Common myeloid progenitor, CD34-positive (primary cell): Measurements from ENCODE around the gene RAD18.

Experiments
- CTCF ChIA-PET: fragments of 350-600 bp; sonication (Branson Sonifier 250); formaldehyde crosslinking; loops from one replicate; lab custom pipeline; 2021; ENCODE audit warnings: antibody characterized with exemption; lab: Charles Lee
- POLR2A ChIA-PET: fragments of 350-600 bp; sonication (Branson Sonifier 250); formaldehyde crosslinking; loops from one replicate; lab custom pipeline; 2021; ENCODE audit warnings: antibody characterized with exemption; lab: Charles Lee
- DNase-seq, 3 donors: peaks; one replicate each; pipeline versions ENCODE4 v3.0.0 to v3.0.0-alpha.2; 2013
- H3K27ac ChIP-seq, 2 experiments: 1 replicate in 1 of 2; 2 replicates in 1 of 2; pipeline ENCODE4 v1.7.0; 2013; ENCODE audit warnings: inconsistent platforms in 2 of 2, low read length in 2 of 2, mild to moderate bottlenecking in 2 of 2, low read depth in 1 of 2, moderate library complexity in 1 of 2; ENCODE audit not compliant: severe bottlenecking in 2 of 2, insufficient read depth in 1 of 2, poor library complexity in 1 of 2
- H3K27me3 ChIP-seq, 5 experiments: replicated peaks in 2 of 5; 1 replicate in 3 of 5; 2 replicates in 2 of 5; pipeline versions ENCODE4 v1.6.1 to v1.7.0; 2013; ENCODE audit warnings: low read length in 4 of 5, mild to moderate bottlenecking in 2 of 5, moderate library complexity in 2 of 5, inconsistent platforms in 1 of 5; ENCODE audit not compliant: insufficient read depth in 5 of 5, control insufficient read depth in 4 of 5
- H3K36me3 ChIP-seq, 4 experiments: 1 replicate in 2 of 4; 2 replicates in 2 of 4; pipeline versions ENCODE4 v1.6.1 to v1.7.0; 2013; ENCODE audit warnings: low read length in 3 of 4, control low read depth in 1 of 4, mild to moderate bottlenecking in 1 of 4; ENCODE audit not compliant: control insufficient read depth in 4 of 4, insufficient read depth in 4 of 4
- H3K4me1 ChIP-seq, 4 experiments: 1 replicate in 3 of 4; 2 replicates in 1 of 4; pipeline versions ENCODE4 v1.6.1 to v1.7.1; 2013; ENCODE audit warnings: low read length in 3 of 4, mild to moderate bottlenecking in 3 of 4, control low read depth in 1 of 4, inconsistent platforms in 1 of 4, moderate library complexity in 1 of 4; ENCODE audit not compliant: control insufficient read depth in 4 of 4, insufficient read depth in 4 of 4; ENCODE audit errors: control extremely low read depth in 1 of 4
- H3K4me3 ChIP-seq, 7 experiments: 1 replicate in 4 of 7; 2 replicates in 3 of 7; pipeline versions ENCODE4 v1.5.1 to v1.7.0; 2013; ENCODE audit warnings: mild to moderate bottlenecking in 7 of 7, low read length in 6 of 7, moderate library complexity in 6 of 7, inconsistent platforms in 2 of 7, low read depth in 2 of 7, control low read depth in 1 of 7; ENCODE audit not compliant: insufficient read depth in 4 of 7, control insufficient read depth in 1 of 7; ENCODE audit errors: extremely low read depth in 1 of 7
- H3K9me3 ChIP-seq, 5 experiments: 1 replicate in 4 of 5; 2 replicates in 1 of 5; pipeline versions ENCODE4 v1.6.1 to v1.7.1; 2013; ENCODE audit warnings: low read length in 4 of 5, mild to moderate bottlenecking in 2 of 5, inconsistent platforms in 1 of 5, low read depth in 1 of 5, moderate library complexity in 1 of 5; ENCODE audit not compliant: control insufficient read depth in 4 of 5, insufficient read depth in 2 of 5; ENCODE audit errors: control extremely low read depth in 1 of 5
- WGBS: methylation state at CpG from one replicate; pipeline ENCODE4 v1.1.5; 2013; ENCODE audit not compliant: insufficient coverage; 5-methylcytosine and 5-hydroxymethylcytosine counted together

RAD18 gene

GRCh38 chr3:8835385-8835784 is 127.9 kb downstream of the RAD18 start:
- ChIA-PET CTCF (no interaction called here), POLR2A (no interaction called here)
- DNase-seq: no peak
- Histone ChIP-seq H3K27me3 (no peaks in the 10 kb centered on the region), H3K36me3 (no peaks in the 10 kb centered on the region), H3K4me1 (no peaks in the 10 kb centered on the region), H3K4me3 (no peak overlapping the region), H3K9me3 (no peaks in the 10 kb centered on the region), H3K27ac (no peak overlapping the region)
- 78% methylated on average over 3 of the region's 4 CpGs for WGBS

DNA sequence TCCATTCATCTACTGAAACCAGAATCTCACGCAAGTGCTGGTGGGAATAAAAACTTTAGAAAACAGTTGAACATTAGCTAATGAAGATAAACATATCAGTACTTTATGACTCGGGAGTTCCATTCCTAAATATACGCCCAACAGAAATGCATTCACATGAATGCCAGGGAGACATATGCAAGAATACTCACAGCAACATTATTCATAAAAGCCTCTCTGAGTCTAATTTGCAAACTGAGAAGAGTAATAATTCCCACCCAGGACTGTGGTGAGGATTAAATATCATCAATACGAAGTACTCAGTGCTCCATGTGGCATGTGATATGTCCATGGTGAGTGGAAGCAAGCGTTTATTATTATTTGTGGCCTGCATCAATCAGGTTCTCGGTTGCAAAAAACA is 128.3 kb downstream of the RAD18 start:
- Histone ChIP-seq H3K27ac (no peak overlapping the region), H3K27me3 (no peaks in the 10 kb centered on the region), H3K4me1 (no peaks in the 10 kb centered on the region), H3K4me3 (no peak overlapping the region), H3K9me3 (no peaks in the 10 kb centered on the region), H3K36me3 (no peaks in the 10 kb centered on the region)
- 90% methylated on average over 2 of the region's 6 CpGs for WGBS
- POLR2A ChIA-PET: no interaction called here
- CTCF ChIA-PET: no interaction called here
- no peak for DNase-seq

DNA sequence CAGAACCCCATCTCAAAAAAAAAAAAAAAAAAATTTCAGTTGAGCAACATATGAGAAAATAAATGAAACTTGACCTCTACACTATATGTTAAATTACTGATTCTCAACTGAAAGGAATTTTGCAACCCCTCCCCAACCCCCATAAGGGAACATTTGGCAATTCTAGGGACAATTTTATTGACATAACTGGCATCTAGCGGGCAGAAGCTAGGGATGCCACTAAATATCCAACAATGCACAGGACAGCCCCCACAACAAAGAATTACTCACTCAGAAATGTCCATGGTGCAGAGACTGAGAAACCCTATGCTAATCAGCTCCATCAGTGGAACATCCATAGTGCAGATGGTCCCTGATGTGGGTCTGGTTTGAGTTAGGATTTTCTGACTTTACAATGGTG is 135.6 kb downstream of the RAD18 start:
- Histone ChIP-seq H3K4me3 (no peak overlapping the region), H3K36me3 (peaks cover 0 to 4% (median 0%) of the 10 kb centered on the region in 4 experiments), H3K4me1 (no peaks in the 10 kb centered on the region), H3K27ac (no peak overlapping the region), H3K9me3 (no peaks in the 10 kb centered on the region), H3K27me3 (no peaks in the 10 kb centered on the region)
- CTCF ChIA-PET: no interaction called here
- no CpG with 5 or more reads among the region's 1 CpG for WGBS
- POLR2A ChIA-PET: interaction anchor here (0.6 kb wide), 1 partner anchor 20 kb away, joined by 3 read pairs; no protein-coding TSS in a partner anchor
- no peak for DNase-seq
